Fibroblast of the aortic adventitia (primary cell): ENCODE data around the gene ZNF717. TPM values are rescaled to one million over a fixed set of nuclear protein-coding genes. Genes with fewer than 3 reads are reported as not detected.
A peak's percentile ranks its signal among the peaks of the same experiment; 100 is the strongest.
"Not testable (repeated sequence)": the region's sequence is repeated elsewhere in the genome, so short reads cannot be mapped to it uniquely, and the experiment has no call there.

Experiments
- DNase-seq: peaks from one replicate; pipeline ENCODE4 v3.0.0-alpha.2; 2010; ENCODE audit warnings: low read depth
- H3K4me3 ChIP-seq: 2 replicates; pipeline ENCODE4 v1.5.1; 2011; ENCODE audit warnings: low read depth, mild to moderate bottlenecking, control low read depth, low read length, moderate library complexity
- CTCF ChIP-seq: IDR thresholded peaks from 2 replicates; pipeline ENCODE4 v1.5.1; 2011; ENCODE audit warnings: mild to moderate bottlenecking, low read length, control low read depth, inconsistent platforms; ENCODE audit not compliant: insufficient read depth
- total RNA-seq: library from RNA; depleted of rRNA; stranded (reverse); fragments of >200 nt; gene quantifications from 2 replicates; pipeline ENCODE4 v1.2.3, GENCODE V29; 2012; ENCODE audit warnings: low replicate concordance

The ZNF717 gene
- 14.1 and 20.4 TPM in 2 replicates for total RNA-seq

GRCh38 chr3:75785081-75785755 is at the start of gene ZNF717:
Gene ZNF717 (minus strand): TSS chr3:75785549. CDS start chr3:75783362, 2,187 bp downstream.
- H3K4me3 ChIP-seq = peak within 1 kb of the TSS; percentile 76
- DNase-seq = peak; percentile 90

- DNase-seq, H3K4me3 ChIP-seq: not testable (repeated sequence)
Observed at GRCh38 chr3:75831076-75831475, 45.7 kb upstream of the ZNF717 start.

GRCh38 chr3:75818019-75818418 is 32.7 kb upstream of the ZNF717 start:
- H3K4me3 ChIP-seq = not testable (repeated sequence)
- TF ChIP-seq CTCF = peak; percentile 1
- DNase-seq = peak; percentile 1

GRCh38 chr3:75816287-75817180 is 31.2 kb upstream of the ZNF717 start:
- not testable (repeated sequence) for H3K4me3 ChIP-seq
- peak; percentile 14 for DNase-seq

- no peak for DNase-seq
- no peak overlapping the region for H3K4me3 ChIP-seq
- TF ChIP-seq CTCF = no peak
Observed at GRCh38 chr3:75814797-75815196, 29.4 kb upstream of the ZNF717 start.

GRCh38 chr3:75782506-75782905 is 2.8 kb downstream of the ZNF717 start:
- TF ChIP-seq CTCF = no peak
- no peak for DNase-seq
- H3K4me3 ChIP-seq = no peak overlapping the region

- TF ChIP-seq CTCF = no peak
- no peak for DNase-seq
- no peak overlapping the region for H3K4me3 ChIP-seq
Observed at GRCh38 chr3:75781079-75781745, 4.1 kb downstream of the ZNF717 start.

GRCh38 chr3:75777742-75778141 is 7.6 kb downstream of the ZNF717 start:
- DNase-seq, H3K4me3 ChIP-seq: not testable (repeated sequence)

GRCh38 chr3:75771631-75772030 is 13.7 kb downstream of the ZNF717 start:
- not testable (repeated sequence) for DNase-seq

More at GRCh38 chr3:75771631-75772030, 13.7 kb downstream of the ZNF717 start:
- H3K4me3 ChIP-seq = not testable (repeated sequence)
